GM12891 (cell line): ENCODE results near the gene AGBL1.
"Not testable (repeated sequence)": the region's sequence is repeated elsewhere in the genome, so short reads cannot be mapped to it uniquely, and the experiment has no call there.

ENCODE experiments used
- PAX5 ChIP-seq: IDR thresholded peaks from 2 replicates; pipeline ENCODE4 v1.6.1; 2011; ENCODE audit warnings: low read length, moderate library complexity, mild to moderate bottlenecking; ENCODE audit not compliant: insufficient read depth, severe bottlenecking
- POLR2A ChIP-seq: IDR thresholded peaks from 2 replicates; pipeline ENCODE4 v1.6.1; 2011; ENCODE audit warnings: low read depth, low read length, control low read depth
- POLR2AphosphoS5 ChIP-seq: IDR thresholded peaks from 2 replicates; pipeline ENCODE4 v1.6.1; 2011; ENCODE audit warnings: low read depth, low read length, control low read depth
- POU2F2 ChIP-seq: IDR thresholded peaks from 2 replicates; pipeline ENCODE4 v1.6.1; 2011; ENCODE audit warnings: low read depth, mild to moderate bottlenecking, control low read depth, low read length, moderate library complexity
- SPI1 ChIP-seq: IDR thresholded peaks from 2 replicates; pipeline ENCODE4 v1.6.1; 2011; ENCODE audit warnings: low read depth, low read length, control low read depth
- TAF1 ChIP-seq: IDR thresholded peaks from 2 replicates; pipeline ENCODE4 v1.6.1; 2011; ENCODE audit warnings: low read depth, low read length, control low read depth

- not testable (repeated sequence) for TF ChIP-seq POLR2A, POLR2AphosphoS5, PAX5, TAF1, SPI1, POU2F2
These were observed 799.2 kb downstream of the AGBL1 start for GRCh38 chr15:86878844-86879243.
